Daoy (cell line): Measurements from ENCODE around the gene BCL11B. TPM values are rescaled to one million over a fixed set of nuclear protein-coding genes. Genes with fewer than 3 reads are reported as not detected.
A peak's percentile ranks its signal among the peaks of the same experiment; 100 is the strongest.

Experiments
- DNase-seq: peaks from one replicate; pipeline ENCODE4 v3.0.0-alpha.2; 2015; ENCODE audit warnings: low read depth
- total RNA-seq: library from RNA; depleted of rRNA; stranded (reverse); fragments of >200 nt; shearing (Covaris generic); gene quantifications from 2 replicates; pipeline ENCODE4 v1.2.3, GENCODE V29; 2014

Gene BCL11B
- total RNA-seq, 1 experiment from 2014 or later: 4.4 TPM

DNA sequence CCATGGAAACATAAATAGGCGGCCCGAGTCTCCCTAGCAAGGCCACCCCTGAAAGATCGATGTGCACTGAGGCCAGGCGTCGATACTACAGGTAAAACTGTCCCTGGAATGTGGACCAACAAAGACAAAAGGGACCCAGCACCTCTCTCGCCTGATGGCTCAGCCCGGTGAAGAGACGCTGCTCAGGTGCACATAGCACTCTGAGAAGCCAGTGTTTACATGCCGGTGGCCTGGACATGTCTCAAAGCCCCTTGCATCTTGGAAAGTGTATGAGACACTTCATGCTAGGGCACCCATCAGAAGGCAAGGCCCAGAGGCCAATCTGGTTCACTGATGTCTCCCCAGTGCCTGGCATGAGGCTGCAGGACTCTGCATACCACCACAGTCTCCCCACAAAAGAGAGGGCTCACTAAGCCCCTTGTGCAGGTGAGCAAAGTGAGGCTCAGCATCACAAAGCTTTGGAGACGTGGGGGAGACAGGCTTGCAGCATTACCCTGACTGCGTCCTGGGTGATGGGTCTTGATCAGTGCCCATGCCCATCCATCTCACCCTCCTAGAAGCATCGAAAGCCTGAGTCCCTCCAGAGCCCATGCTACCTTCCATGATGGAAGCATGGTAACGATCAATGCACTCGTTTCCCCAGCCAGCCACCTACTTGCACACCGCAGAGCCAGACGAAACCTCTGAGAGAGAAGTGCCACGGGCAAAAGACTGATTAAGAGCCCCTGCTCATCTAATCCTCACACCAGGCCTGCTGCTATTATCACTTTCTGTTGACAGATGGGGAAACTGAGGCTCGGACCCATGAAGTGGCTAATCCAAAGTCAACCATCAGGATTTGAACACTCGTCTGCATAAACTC is 16.1 kb downstream of the BCL11B start:
- no peak for DNase-seq

DNA sequence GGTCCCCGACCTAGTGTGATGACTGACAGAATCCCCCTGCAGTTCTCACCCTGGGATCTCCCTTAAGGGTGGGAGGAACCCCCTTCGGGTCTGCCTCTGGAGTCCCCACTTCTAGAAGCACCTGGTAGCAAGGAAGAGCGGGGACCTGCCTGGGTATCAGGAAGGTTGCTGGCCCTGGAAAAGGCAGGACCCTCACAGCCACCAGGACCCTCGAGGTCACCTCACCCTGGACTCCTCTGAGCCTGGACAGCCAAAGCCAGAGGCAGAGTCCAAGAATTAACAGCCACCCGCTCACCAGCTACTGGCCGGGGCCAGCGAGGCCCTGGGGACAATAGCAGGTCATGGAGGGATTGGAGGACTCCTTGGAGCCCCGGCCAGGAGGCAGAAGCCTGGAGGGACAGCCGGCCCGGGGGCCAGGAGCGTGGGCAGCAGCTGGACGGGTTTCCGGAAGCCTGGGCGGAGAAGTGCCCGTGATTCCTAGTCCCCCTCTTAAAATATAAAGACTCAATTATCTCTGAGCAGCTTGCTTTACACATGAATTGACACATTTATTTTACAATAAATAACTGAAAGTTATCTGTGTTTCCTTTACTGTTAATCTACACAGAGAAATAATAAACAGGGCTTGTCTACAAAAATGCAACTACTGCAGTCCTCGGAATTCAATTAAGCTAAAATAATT is 17.5 kb downstream of the BCL11B start:
- no peak for DNase-seq

DNA sequence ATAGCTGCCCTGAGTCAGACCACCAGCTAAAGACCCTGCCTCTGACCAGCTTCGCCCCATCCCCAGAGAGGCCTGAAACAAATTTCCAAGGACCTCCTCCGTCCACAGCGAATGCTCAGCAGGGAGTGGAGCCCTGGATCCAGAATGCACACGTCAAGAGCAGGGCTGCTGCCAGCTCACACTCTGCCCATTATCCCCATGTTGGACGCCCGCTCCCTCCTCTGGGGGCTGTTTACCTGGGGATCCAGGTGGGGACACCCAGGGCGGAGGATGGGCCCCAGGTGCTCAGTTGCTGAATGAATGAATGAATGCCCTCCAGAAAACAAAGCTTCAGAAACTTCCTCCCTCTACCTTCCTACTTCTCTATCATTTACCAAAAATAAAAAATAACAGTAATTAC is 18.1 kb downstream of the BCL11B start:
- DNase-seq: no peak

DNA sequence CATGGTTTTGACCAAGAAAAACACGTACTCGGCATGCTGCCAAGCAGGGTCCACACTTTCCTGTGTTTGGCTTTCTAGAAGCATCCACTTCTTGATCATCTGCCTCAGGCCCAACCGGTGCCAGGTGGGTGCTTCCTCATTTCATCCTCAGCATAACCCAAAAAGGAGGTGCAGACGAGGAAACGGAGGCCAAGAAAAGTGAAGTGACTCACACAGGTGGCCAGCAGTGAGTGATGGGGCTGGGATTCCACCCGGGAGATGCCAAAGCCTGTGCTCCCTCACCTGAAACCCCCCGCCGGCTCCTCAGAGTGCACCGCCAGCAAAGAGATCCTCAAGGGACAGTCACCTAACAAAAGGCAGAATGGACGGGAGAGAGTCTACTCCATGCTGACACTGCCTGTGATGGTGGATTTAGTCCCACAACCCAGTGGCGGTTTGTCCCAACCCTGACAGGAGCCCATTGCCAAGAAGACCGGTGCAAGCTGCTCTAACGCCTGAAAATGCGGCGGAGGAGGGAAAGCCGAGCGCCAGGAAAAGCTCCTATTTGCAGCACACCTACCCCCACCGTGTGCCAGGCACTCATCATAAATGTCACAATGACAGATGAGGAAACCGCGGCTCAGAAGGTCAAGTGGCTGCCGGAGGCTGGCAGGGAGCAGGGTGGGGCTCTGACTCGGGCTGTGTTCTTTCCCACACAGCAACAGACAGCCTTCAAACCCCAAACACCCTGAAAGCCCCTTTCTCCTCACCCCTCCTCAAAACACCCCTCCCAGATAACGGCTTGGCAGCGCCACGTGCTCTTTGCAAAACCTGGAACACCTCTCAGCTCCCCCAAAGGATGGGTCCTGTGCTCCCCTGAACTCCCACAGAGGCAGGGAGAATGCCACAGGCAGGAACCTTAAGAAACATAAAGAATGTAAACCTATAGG is 18.8 kb downstream of the BCL11B start:
- DNase-seq: peak; percentile 71

DNA sequence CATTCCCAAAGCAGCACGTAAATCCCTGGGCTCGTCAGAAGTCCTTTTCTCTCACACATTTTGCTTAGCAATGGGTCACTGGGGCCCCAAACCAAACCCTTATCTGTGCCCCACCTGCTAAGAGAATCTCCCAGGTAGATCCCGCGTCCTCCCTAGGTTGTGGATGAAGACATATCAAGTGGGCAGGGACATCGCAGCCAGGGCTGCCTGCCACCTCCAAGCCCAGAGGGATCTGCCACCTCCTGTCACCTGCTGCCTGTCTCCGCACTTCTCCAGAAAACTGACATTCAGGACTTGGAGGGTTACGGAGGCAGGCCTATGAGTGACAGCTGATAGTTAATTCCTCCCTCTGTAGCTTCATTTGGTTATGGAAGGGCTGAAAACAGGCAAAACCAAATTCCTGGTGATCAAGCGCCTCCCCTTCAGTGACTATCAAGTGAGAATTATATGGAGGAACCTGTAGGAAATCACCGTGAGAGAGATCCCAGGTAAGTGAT is 19.5 kb downstream of the BCL11B start:
- no peak for DNase-seq

DNA sequence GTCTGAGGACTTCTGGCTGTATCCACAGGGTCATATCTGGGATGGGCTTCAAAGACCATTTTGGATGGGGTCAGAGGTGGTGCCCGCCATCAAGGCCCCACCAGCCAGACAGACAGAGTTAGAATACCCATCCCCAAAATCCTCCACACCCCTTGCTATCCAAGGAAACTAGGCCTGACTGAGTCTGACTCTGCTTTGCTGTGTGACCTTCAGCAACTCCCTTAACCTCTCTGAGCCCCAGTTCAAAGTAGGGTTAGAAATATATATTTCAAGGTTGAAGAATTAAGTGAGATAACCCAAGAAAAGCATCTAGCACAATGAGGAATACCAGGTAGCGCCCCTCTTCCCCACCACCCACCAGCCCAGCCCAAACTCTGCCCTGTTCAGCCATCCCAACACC is 20.3 kb downstream of the BCL11B start:
- DNase-seq: no peak

DNA sequence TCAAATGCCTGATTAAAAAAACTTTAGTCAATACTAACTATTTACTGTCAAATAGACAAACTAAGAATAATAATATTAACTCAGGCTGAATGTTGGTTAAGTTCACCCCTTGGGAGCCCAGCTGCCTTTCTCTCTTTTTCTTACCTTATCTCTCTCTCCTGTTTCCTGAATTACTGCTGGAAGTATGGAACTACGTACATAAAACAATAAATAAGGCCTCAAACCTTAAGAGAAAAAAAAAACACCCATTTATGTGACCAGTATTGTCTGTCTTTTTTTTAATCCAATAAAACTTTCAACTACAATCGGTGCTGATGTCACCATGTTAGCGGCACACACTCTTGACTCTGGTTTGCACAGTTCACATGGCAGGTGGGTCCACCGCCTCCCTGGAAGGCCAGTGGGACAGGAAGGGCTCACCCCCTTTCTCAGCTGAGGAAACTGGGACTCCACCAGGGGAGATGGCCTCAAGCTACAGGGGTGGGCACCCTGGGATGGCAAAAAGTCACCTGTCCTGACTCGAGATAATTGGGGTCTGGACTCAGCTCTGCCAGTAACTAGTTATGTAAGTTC is 21.3 kb downstream of the BCL11B start:
- no peak for DNase-seq

DNA sequence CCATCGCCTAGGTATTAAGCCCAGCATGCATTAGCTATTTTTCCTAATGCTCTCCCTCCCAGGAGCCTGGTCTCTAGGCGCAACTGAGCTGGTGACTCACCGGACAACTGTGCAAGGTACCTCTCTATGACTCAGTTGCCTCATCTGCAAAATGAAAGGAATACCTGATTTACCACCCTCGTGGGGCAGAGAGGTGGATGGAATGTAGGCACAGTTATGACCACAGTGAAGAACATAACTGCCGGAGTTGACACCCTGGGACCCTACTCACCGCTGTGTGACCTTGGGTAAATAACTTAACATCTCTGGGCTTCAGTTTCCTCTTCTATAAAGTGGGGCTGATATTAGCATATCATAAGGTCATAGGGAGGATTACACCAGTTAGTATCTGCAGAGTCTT is 22.6 kb downstream of the BCL11B start:
- DNase-seq: no peak

DNA sequence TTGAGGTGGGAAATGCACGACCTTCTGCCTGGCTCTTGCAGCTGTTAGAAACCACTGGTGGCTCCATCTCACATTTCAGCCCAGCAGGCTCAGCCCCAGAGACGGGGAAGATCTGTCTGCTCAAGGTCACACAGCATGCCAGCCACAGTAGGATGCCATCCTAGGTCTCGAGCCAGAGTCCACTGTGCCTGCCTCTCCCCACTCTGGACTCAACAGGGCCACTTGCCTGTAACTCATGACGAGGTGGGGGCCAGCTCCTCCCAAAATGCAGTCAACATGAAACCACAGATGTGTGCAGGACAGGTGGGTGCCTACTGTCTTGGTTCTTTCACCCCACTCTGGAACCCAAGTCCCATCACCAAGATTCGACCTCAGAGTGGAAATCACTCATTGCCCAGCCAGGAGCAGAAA is 23.2 kb downstream of the BCL11B start:
- DNase-seq: no peak

DNA sequence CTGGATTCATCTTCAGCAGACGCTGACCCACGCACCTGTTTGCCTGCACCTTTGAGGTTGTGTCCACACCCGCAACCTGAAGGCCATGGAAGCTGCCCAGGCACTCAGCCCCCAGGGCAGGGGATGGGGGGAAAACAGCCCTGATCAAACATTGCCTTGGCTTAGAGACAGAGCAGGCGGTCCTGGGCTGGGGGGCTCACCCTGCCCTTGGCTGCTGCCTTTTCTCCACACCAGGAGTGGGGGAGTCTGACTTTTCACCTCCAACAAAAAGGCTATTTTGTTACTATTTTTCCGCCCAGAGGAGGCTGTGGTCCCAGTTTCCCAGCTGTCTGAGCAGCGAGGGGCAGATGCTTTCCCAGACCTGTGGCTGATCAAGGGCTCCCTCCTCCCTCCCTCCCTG is 24.2 kb downstream of the BCL11B start:
- DNase-seq: no peak

DNA sequence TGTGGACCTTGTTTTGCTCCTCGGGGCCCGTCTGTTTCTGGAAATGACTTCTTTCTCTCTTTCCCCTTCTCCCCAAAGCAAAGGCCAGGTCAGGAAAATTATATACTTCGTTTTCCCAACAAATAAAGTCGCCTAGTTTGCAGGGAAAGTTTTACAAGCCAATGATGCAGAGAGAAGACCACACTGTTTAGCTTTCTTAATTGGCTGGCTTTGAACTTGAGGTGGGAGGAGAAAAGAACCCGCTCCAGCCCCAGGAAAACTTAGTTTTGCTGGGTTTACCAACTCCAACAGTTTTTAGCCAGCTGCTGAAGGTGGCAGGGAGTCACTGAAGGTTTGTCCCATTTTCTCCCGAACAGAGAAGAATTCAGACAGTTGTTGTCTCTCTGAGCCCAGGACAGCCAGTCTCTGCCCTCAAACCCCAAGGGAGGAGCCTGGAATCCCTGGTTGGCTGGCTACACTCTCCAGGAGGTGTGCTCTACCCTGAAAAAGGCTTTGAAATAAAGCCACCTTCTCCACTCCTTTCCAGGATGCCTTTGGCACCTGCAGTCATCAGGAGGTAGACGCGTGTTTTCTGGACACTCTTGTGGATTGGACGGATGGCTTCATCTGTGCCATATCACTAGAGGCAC is 24.8 kb downstream of the BCL11B start:
- DNase-seq: no peak

DNA sequence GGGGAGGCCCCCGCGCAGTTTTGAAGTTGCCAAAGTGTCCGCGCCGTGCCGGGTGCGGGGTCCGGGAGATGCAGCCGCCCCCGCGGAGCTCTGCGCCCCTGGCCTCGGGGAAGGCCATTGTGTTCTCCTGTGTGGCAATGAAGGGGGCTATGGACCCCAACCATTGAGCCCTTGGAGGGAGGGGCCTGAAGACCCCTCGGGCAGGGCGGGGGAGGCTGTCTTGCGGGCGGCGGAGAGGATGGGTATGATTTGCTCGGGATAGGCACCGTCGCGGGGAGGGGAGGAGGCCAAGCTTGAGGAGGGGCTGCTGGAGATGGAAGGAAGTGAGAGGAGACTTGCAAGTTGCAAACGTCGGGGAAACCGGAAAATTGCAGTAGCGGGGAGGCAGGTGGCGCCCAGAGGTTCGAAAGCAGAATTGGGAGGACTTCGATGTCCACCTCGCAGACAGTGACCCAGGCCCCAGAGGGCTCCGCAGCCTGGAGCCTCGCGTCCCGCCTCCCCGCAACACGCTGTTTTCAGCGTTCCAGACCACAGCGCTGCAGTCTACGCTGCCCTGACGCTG is 25.4 kb downstream of the BCL11B start:
- no peak for DNase-seq

DNA sequence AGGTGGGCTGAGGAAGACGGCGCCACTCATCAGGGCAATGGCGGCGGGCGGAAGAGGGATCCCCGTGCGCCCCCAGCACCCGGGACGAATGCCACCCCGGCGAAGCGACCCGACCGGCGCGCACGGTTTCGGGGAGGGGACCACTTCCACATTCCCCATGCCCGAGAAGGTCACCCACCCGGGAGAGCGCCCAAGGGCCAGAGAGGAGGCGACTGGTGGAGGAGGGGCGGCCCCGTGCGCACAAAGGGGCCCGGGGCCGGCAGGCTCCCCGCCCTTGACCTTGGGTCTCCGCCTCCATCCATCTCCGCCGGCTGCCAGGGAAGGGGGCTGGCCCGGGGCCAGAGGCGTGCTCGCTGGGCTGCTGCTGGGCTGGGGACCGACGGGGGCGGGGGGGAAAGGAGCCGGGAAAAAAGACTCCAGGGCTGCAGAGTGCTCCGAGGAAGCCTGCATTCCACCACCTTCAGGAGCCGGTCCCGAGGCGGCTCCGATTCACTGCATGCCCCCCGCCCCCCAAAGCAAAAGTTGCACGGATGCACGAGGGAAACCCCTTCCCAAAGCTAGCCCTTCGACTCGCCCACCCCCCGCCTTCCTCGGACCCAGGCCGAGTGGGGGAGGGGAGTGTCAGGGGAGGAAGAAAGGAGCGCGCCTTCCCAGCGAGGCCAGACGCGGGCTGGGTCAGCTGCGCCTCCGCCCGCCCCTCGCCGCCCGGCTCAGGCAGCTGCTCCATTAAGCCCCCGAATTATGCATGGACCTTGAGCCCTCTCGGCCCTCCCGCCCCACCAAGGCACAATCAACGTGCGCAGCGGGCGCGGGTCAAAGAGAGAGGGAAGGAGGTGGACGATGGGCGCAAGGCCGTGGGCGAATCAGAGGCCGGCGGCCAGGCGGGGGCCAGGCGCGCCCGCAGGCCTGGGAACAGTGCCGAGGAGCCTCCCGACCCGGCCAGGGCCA is 26.2 kb downstream of the BCL11B start:
- DNase-seq: peak; percentile 55

DNA sequence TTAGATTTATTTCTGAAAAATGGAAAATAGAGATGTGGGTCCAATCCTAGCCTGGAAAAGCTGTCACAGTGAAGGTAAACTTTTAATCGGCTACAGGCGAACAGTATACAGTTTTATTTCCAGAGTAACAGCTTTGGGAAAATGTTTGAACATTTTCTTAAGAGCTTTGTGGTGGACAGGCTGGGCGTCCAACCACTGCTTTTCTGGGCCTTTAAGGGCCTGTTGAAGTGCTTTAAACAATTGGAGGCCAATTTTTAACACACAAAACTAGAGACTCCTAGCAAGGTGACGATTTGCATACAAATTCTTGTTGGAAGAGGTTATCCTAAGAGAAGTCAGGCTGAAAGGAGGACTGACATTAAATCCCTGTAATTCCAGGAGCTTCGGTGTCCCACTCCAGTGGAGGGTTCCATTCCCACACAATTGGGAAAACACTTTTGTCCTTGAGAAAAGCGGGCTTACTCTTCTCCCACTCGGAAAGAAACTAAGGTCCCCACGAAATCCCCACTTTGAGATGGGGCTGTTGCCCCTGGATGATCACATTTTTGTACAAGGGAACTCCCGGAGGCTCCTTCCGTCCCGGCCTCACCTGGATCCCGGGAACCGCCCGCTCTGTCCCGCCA is 26.9 kb downstream of the BCL11B start:
- no peak for DNase-seq

DNA sequence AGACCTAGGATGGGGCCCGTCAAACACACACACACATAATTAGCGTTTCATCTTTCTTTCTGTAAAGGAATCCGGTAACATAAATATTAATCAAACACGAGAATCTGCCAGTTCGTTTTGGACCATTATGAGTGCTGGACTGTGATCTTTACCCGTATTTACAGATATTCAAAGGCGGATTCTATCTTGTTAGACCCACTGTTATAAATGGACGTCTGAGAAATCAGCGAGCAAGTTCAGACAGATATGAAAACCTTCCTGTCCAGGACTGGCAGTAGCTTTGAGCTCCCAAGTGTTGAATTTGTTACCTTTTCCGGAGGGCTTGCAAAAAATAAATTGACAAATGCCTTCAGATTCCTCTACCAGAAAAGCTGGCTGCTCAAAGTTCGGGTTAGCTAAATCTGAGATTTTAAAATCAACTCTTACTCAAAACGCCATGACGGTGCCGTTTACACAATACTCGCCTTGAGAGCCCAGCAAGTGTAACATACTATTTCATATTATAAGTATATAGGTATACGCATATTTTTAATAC is 27.6 kb downstream of the BCL11B start:
- no peak for DNase-seq

DNA sequence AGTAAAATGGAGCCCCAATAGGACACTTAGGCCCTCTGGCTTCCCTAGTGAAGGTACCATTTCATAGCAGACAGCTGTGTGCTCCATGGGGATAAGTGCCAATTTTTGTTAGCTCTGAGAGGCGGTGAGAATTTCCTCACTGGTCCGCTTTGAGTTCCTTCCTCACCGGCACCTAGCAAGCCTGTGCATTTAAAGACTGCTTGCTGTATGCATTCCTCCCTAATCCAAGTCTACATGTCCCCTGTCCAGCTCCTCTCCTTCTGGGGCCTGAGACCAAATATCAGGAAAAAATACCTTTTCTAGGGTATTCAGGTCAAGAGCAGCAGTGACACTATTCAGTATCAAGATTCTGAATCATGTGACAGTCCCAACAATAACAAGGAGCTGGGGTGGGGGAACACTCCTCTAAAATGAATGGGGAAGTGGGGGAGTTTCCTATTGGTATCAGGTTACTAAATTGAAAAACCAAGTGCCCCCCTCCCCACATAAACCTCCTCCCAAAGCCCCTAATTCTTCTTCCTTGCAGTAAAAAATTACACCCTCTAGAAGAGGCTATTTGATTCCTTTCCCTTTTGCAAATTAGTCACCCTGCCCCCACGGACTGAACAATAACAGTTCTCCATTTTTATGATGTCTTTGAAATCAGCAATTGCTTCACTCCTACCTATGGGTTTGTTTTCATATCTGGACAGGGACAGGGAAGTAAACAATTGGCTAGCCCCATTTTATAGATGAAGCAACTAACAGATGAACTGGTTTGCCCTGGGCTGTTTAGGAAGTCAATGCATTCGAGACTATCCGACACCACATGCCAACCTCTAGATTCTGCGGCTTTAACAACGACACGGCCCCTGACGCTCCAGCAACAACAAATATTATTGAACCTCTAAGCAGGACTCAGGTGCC is 28.9 kb downstream of the BCL11B start:
- no peak for DNase-seq

DNA sequence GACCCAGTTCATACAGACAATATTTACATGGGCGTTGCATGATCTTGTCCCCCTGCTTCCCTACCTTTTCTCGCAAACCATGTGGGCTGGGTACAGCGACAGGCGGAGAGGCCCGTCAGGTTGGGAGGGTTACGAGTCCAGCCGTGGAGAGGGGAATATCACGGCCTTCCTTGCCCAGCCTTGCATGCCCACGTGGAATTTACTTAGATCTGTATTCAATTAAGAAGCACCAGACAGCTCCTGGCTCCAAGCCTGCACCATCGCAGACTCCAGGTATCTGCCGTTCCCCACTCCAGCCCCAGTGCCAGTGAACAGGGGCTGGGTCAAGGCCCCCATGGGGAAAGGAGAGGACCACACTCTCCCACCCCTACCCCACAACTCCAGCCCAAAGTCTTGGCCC is 29.8 kb downstream of the BCL11B start:
- no peak for DNase-seq
